ENCODE results near the gene FAM184B. TPM values are rescaled to one million over a fixed set of nuclear protein-coding genes. Genes with fewer than 3 reads are reported as not detected.

Gene FAM184B
- total RNA-seq, 1 experiment from 2014 or later: 0.09 TPM

DNA sequence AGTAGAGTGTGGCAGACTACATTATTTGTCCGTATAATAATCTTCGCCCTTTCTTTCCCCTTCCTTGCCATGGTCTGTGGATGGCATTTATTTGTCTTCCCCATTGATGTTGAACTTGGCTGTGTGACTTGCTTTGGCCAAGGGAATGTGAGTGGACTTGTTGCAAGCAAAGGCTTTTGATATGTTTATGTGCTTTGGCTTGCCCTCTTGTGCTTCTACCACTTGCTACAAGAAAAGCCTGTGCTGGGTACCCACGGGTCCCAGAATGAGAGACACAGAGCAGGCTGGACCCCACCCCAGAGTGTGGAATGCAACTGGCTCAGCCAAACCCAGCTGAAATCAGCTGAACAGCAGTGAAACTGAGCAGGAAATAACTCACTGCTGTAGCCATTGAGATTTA is 63.0 kb downstream of the FAM184B start:
- CTCF ChIA-PET: no interaction called here
- Mint-ChIP-seq H3K4me1 (ENCODE audit: low read depth, unreplicated experiment) (peaks cover 10% of the 10 kb centered on the region), H3K36me3 (ENCODE audit: insufficient read depth, unreplicated experiment) (no peaks in the 10 kb centered on the region), H3K27ac (ENCODE audit: unreplicated experiment) (no peak overlapping the region), H3K9me3 (ENCODE audit: low read depth, unreplicated experiment) (no peaks in the 10 kb centered on the region), H3K27me3 (ENCODE audit: unreplicated experiment) (no peaks in the 10 kb centered on the region), H3K4me3 (ENCODE audit: low read depth, unreplicated experiment) (no peak overlapping the region)
- TF ChIP-seq, protein P1, sequence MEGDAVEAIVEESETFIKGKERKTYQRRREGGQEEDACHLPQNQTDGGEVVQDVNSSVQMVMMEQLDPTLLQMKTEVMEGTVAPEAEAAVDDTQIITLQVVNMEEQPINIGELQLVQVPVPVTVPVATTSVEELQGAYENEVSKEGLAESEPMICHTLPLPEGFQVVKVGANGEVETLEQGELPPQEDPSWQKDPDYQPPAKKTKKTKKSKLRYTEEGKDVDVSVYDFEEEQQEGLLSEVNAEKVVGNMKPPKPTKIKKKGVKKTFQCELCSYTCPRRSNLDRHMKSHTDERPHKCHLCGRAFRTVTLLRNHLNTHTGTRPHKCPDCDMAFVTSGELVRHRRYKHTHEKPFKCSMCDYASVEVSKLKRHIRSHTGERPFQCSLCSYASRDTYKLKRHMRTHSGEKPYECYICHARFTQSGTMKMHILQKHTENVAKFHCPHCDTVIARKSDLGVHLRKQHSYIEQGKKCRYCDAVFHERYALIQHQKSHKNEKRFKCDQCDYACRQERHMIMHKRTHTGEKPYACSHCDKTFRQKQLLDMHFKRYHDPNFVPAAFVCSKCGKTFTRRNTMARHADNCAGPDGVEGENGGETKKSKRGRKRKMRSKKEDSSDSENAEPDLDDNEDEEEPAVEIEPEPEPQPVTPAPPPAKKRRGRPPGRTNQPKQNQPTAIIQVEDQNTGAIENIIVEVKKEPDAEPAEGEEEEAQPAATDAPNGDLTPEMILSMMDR (IDR thresholded peaks at IDR 0.05; ENCODE audit: unreplicated experiment): no peak
- BruUV-seq (replicated peaks): no TSS peak
- intact Hi-C loops (cut with micrococcal nuclease; ENCODE audit: unreplicated experiment): no loop called here
- DNase-seq: no peak

DNA sequence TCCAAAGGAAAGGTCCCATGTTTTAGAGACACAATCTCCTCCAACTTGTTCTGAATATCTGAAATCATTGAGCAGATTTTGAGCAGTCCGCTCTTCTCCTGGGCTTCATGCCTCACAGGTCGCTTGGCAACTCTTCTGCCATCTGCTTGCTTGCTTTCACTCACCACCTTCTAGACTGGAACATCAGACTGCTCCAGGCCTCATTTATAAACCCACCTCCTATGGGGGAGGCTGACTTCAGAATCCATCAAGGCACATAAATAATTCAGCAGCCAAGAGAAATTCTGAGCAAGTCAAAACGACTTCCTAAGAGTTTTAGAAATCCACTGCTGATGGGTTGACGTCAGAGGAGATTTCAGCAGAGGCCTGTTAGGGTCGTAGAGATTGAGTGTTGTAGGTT is 64.1 kb downstream of the FAM184B start:
- Mint-ChIP-seq H3K4me1 (ENCODE audit: low read depth, unreplicated experiment) (peaks cover 10% of the 10 kb centered on the region), H3K36me3 (ENCODE audit: insufficient read depth, unreplicated experiment) (no peaks in the 10 kb centered on the region), H3K27me3 (ENCODE audit: unreplicated experiment) (no peaks in the 10 kb centered on the region), H3K4me3 (ENCODE audit: low read depth, unreplicated experiment) (no peak overlapping the region), H3K9me3 (ENCODE audit: low read depth, unreplicated experiment) (no peaks in the 10 kb centered on the region), H3K27ac (ENCODE audit: unreplicated experiment) (no peak overlapping the region)
- CTCF ChIA-PET: no interaction called here
- BruUV-seq (replicated peaks): no TSS peak
- intact Hi-C loops (cut with micrococcal nuclease; ENCODE audit: unreplicated experiment): no loop called here
- DNase-seq: no peak
- TF ChIP-seq, protein P1 (IDR thresholded peaks at IDR 0.05; ENCODE audit: unreplicated experiment): no peak

- Mint-ChIP-seq H3K9me3 (ENCODE audit: low read depth, unreplicated experiment) (no peaks in the 10 kb centered on the region), H3K4me1 (ENCODE audit: low read depth, unreplicated experiment) (peaks cover 10% of the 10 kb centered on the region), H3K27me3 (ENCODE audit: unreplicated experiment) (peaks cover 9% of the 10 kb centered on the region), H3K36me3 (ENCODE audit: insufficient read depth, unreplicated experiment) (no peaks in the 10 kb centered on the region), H3K27ac (ENCODE audit: unreplicated experiment) (no peak overlapping the region), H3K4me3 (ENCODE audit: low read depth, unreplicated experiment) (no peak overlapping the region)
- BruUV-seq (replicated peaks): no TSS peak
- TF ChIP-seq, protein P1 (IDR thresholded peaks at IDR 0.05; ENCODE audit: unreplicated experiment): no peak
- CTCF ChIA-PET: interaction anchor here (0.5 kb wide), 1 partner anchor 204 kb away, joined by 3 read pairs; no protein-coding TSS in a partner anchor
- intact Hi-C loops (cut with micrococcal nuclease; ENCODE audit: unreplicated experiment): no loop called here
- DNase-seq: no peak
Measured at GRCh38 chr4:17715511-17715910, 65.9 kb downstream of the FAM184B start.

DNA sequence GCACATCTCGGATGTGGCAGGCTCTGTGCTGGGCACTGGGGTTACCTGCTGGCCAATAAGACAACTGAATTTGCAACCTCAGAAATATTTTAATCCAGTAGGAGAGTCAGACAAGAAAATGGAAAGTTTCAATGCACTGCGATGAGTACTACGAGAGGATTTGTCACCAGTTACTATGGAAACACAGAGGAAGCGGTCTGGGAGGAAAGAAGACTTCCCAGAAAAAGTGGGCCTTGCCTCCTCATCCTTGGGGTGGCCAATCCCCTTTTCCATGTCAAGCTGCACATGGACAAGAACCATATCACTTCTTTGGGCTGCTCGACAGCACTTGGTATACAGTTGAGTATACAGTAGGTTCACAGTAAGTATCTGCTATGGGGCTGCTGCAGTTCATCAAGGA is 67.6 kb downstream of the FAM184B start:
- H3K27me3 Mint-ChIP-seq (ENCODE audit: unreplicated experiment): peaks cover 9% of the 10 kb centered on the region
- TF ChIP-seq, protein P1 (IDR thresholded peaks at IDR 0.05; ENCODE audit: unreplicated experiment): no peak
- no peak for DNase-seq
- intact Hi-C loops (cut with micrococcal nuclease; ENCODE audit: unreplicated experiment): no loop called here
- BruUV-seq (replicated peaks): no TSS peak
- no peaks in the 10 kb centered on the region for H3K9me3 Mint-ChIP-seq (ENCODE audit: low read depth, unreplicated experiment)
- H3K27ac Mint-ChIP-seq (ENCODE audit: unreplicated experiment): no peak overlapping the region
- no peaks in the 10 kb centered on the region for H3K36me3 Mint-ChIP-seq (ENCODE audit: insufficient read depth, unreplicated experiment)
- H3K4me1 Mint-ChIP-seq (ENCODE audit: low read depth, unreplicated experiment): peaks cover 5% of the 10 kb centered on the region
- H3K4me3 Mint-ChIP-seq (ENCODE audit: low read depth, unreplicated experiment): no peak overlapping the region
- CTCF ChIA-PET: no interaction called here
